Kasumi-1 (cell line): ENCODE results near the gene SERPINA5.
"Not testable (repeated sequence)": the region's sequence is repeated elsewhere in the genome, so short reads cannot be mapped to it uniquely, and the experiment has no call there.

Source experiments
- DNase-seq, 2 experiments: peaks; one replicate each; lab custom pipeline; 2025; lab: John Stamatoyannopoulos, UW

Gene SERPINA5

GRCh38 chr14:94601884-94602391 lies 20.7 kb downstream of the SERPINA5 start:
- DNase-seq, result no peak

- DNase-seq, result no peak
Observed at GRCh38 chr14:94602722-94603121, 21.5 kb downstream of the SERPINA5 start.

GRCh38 chr14:94605361-94605760 lies 24.1 kb downstream of the SERPINA5 start:
- DNase-seq, result no peak

GRCh38 chr14:94608966-94609365 lies 27.7 kb downstream of the SERPINA5 start:
- not testable (repeated sequence) for DNase-seq

- no peak for DNase-seq
Observed at GRCh38 chr14:94611179-94611578, 30.0 kb downstream of the SERPINA5 start.

DNA sequence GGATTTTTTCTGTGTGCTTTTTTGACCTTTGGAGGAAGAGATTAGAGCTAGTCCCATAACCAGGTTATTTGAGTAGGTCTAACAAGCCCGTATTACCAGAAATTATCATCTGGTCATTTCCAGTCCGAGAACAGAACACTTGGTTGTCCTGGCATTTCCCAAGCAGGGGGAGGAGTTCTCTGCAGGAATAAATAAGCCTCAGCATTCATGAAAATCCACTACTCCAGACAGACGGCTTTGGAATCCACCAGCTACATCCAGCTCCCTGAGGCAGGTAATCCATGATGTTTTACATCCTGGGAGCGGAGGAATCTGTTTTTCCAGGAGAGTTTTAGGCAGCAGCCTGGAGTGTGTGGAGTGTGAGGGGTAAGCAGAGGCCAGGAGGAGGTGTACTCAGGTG lies 30.9 kb downstream of the SERPINA5 start, which contains the start of gene SERPINA3:
SERPINA3 (plus strand) TSS at position 218 of the 400 bp plus-strand sequence. CDS start 2,051 bp downstream, outside the sequence.
- DNase-seq, result no peak

DNA sequence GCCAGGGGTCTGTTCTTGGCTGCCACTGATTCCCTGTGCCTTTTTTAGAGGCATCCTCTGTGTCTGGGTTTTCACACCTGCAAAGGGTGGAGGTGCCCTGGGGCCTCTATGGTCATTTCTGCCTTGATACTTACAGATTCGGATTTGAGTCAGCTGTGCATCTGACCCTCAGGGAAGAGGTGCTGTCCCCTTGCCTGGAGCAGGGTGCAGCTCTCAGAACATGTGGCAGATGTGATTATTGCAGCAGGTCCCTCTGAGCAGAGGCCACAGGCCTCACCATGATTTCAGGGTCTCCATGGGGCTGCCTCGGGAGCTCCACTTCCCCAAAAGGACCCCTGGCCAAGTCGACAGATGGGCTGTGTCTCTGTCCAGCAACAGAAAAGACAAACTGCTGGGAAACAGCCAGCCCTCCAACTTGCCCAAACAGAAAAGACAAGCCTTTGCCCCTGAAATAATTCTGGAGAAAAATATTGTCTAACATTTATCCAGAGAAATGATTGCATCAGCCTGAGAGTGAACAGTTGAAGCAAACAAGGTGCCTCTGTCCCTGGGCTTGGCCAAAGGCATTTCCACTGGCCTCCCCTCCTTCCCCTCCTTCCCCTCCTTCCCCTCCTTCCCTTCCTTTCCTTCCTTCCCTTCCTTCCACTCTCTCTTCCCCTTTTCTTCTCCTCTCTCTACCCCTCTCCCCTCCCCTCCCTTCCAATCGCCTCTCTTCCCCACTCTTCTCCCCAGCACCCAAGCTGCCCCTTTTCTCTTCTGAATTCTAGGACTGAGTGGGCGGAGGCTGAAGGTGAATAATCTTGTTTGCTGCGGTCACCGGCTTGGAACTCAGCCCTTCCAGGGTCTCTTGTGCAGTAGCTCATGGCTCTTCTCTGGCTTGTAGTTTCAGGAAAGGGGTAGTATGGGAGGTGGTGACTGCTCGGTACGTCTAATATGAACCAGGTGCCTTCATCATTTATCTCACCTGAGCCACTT lies 31.6 kb downstream of the SERPINA5 start:
- DNase-seq, result no peak

GRCh38 chr14:94613720-94614644 lies 32.8 kb downstream of the SERPINA5 start:
- no peak for DNase-seq

DNA sequence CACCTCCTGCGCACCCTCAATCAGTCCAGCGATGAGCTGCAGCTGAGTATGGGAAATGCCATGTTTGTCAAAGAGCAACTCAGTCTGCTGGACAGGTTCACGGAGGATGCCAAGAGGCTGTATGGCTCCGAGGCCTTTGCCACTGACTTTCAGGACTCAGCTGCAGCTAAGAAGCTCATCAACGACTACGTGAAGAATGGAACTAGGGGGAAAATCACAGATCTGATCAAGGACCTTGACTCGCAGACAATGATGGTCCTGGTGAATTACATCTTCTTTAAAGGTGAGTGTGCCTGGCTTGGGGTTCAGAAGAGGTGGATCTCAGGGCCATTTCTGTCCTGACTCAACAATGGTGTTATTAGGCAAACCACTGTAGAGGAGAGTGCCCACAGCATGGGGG lies 33.6 kb downstream of the SERPINA5 start:
- DNase-seq, result no peak

DNA sequence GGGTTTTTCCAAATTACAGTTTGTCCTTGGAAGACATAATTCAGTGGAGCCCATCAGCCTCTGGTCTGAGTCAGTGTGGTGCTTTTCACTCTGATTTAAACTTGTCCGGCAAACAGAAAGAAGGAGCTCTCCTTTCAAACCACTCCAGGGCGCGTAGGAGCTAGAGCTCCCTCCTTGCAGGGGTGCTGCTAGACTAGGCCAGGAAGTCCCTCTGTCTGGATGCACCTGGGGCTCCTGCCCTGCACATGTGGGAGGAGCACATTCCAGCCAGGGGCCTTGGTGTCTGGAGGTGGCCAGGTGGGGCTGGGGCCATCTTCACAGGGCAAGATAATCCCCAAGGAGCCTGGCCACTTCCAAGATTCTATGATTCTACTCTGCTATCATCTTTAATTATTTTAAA lies 34.0 kb downstream of the SERPINA5 start:
- no peak for DNase-seq

DNA sequence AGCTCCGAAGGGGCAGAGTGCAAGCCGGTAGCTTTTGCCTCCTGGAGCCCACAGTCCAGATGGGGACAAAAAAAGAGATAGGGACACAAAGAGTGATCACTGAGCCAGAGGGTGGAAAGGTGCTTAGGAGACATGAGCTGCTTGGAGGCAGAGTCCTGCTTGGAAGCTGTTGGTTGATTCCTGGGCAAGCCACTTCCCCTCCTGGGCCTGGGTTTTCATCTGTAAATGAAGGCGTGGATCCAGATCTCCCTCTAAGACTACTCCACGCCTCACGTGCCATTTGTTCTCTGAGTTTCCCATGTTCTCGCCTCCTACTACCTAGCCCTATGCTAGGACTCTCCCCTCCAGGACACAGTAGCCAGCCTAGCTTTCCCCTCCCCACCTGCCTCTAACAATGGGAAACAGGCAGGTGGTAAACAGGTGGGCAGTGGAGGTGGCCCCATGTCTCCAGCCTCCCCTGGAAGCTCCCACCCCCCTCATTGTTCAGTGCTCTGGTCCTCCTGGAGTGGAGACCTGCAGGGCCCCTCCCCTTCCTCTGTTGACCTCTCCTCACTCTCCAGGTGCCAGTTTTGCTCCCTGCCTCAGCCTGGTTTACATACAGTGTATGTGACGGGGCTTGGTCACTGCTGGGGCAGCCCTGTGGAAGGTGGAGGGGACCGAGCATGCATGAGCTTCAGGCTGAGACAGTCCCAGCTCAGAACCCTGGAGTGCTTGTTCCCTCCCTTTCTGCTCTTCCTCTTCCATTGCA lies 34.8 kb downstream of the SERPINA5 start:
- DNase-seq, result no peak

DNA sequence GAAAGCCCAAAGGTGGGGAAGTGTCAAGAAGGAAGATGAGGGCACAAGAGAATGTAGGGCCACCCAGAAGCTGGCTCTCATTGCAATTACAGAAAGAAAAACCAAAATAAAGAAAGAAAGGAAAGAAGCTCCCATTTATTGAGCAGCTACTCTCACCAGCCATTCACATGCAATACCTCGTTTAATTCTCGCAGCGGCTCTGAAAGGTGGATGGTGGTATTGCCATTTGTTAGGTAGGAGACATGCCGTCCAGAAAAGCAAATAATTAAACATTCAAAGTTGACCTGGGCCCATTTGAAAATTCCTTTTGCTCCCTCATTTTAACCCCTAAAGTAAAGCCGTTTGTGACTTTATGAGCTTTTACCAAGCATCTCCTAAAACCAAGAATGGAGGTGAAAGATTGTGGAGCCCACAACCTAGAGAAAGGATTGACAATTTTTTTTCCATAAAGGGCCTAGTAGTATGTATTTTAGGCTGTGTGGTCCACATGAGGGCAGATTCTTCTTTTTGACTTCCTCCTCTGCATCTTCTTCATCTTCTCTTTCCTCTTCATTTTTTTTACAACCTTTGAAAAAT lies 36.2 kb downstream of the SERPINA5 start:
- no peak for DNase-seq

- peak in 1 of 2 experiments; percentile 1 for DNase-seq
Observed at GRCh38 chr14:94617988-94618822, 37.0 kb downstream of the SERPINA5 start.

- no peak for DNase-seq
Observed at GRCh38 chr14:94619297-94619696, 38.1 kb downstream of the SERPINA5 start.

DNA sequence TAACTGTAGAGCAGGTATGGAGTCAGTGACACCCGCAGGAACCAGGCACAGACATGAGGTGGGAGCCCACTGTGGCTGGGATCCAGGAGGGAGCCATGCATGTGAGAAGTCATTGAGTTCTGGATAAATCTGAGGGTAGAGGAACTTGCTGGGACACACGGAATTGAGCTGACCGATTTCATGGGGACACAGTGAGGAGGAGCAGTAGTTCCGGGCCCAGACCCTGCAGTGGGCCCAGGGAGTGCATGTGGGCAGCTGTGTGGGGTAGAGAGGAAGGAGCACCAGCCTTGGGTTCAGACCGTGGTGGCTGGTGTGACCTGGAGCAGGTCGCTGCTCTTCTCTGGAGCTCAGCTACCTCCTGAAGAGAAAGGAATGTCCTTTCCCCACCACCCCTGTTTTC lies 39.4 kb downstream of the SERPINA5 start:
- DNase-seq, result no peak

- DNase-seq, result no peak
Observed at GRCh38 chr14:94621358-94622134, 40.3 kb downstream of the SERPINA5 start.

- no peak for DNase-seq
Observed at GRCh38 chr14:94622653-94623421, 41.6 kb downstream of the SERPINA5 start.

DNA sequence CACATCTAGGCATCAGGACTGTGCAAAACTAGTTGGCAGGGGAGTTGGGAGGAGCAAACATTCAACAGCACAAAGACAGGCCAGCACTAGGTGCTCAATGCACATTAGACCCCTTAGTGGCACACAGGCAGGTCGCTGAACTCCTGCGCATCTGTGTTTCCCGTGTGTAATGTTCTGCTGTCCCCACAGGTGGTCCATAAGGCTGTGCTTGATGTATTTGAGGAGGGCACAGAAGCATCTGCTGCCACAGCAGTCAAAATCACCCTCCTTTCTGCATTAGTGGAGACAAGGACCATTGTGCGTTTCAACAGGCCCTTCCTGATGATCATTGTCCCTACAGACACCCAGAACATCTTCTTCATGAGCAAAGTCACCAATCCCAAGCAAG lies 42.2 kb downstream of the SERPINA5 start:
- DNase-seq, result no peak
